ENCODE measurements around the gene GPR137. TPM values are rescaled to one million over a fixed set of nuclear protein-coding genes. Genes with fewer than 3 reads are reported as not detected.

GPR137 gene
- total and polyA plus RNA-seq, 10 of the 15 experiments (the other 5 are each of a cell fraction or from before 2014, with no cell fraction given): 0.37 to 29.2 (median 13.8) TPM

DNA sequence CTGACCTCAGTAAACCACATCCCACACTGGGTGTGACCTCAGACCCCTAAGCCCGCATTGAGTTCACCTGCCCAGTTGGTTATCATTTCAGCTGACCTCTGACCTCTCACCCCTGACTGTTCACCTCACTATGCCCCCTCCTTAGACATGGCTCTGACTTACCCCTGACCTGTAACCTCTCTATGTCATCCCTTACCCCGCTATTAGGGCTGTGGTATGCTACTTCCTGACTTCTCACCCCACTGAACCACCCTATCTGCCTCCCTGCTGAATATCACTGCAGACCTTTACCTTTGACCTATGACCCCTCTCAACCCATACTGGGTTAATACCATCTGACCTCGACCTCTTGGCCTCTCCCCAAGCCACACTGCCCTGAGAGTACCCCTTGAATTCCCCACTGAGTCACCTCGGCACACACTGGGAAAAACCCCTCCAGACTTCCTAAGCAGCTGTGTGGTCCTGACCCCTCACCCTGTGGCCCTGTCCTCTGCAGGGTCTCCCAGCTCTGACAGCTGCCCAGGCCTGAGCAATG, 26.0 kb upstream of the GPR137 start:
- POLR2A ChIA-PET: interaction anchor here (0.8 to 1.9 kb wide), 4 partner anchors 8 to 15 kb away, joined by 3 to 7 read pairs (median 4); partner anchors contain the start of gene PPP1R14B
- FAIRE-seq: peak; percentile 41

More for the DNA sequence above, 26.0 kb upstream of the GPR137 start:
- ChIA-PET RAD21 (ENCODE audit: unreplicated experiment) (no interaction called here), CTCF (no interaction called here), SMC1A (ENCODE audit: uncharacterized antibody, unreplicated experiment) (interaction anchor here (0.5 kb wide), 1 partner anchor 36 kb away, joined by 4 read pairs; no protein-coding TSS in a partner anchor)
- H3K27me3 ChIP-seq (replicated peaks in 1 of 2; ENCODE audit: control insufficient read depth in 2 of 2, insufficient read depth in 2 of 2, low read length in 1 of 2): no peaks in the 10 kb centered on the region
- H3K79me2 ChIP-seq (ENCODE audit: control insufficient read depth, insufficient read depth, low read length): no peaks in the 10 kb centered on the region
- WGBS (ENCODE audit: insufficient coverage, insufficient replicate concordance, low lambda C conversion rate, missing lambda C conversion rate): 11% methylated on average over 4 of the region's 4 CpGs
- H3K27ac ChIP-seq (ENCODE audit: control insufficient read depth, insufficient read depth): peak overlapping the region; percentile 17; the same call in 1 of the 2 replicates
- H2AFZ ChIP-seq (ENCODE audit: control insufficient read depth, low read depth, low read length): no peak overlapping the region
- peak; percentile 71 for ATAC-seq
- no peak overlapping the region for H3K4me3 ChIP-seq
- no peak overlapping the region for H3K9ac ChIP-seq (ENCODE audit: control insufficient read depth, insufficient read depth, low read length)
- TF ChIP-seq NR2C1 (IDR thresholded peaks at IDR 0.05) (peak; percentile 95), HDGF (IDR thresholded peaks at IDR 0.05) (peak; percentile 28; the same call in 1 of the 2 replicates), NRF1 (conservative IDR thresholded peaks at IDR 0.05; ENCODE audit: low read depth, low read length) (no peak), TCF12 (IDR thresholded peaks at IDR 0.05; ENCODE audit: low read depth, low read length) (0 out of 2 replicates have a peak, but pooled peaks have one; percentile 22), NR2F1 (conservative IDR thresholded peaks at IDR 0.05) (peak; percentile 99), MTA2 (IDR thresholded peaks at IDR 0.05; ENCODE audit: low read depth) (peak; percentile 75), HDAC6 (IDR thresholded peaks at IDR 0.05; ENCODE audit: unreplicated experiment) (no peak), ATF2 (IDR thresholded peaks at IDR 0.05; ENCODE audit: low read length) (no peak), RUNX3 (IDR thresholded peaks at IDR 0.05; ENCODE audit: low read length) (peak; percentile 57), CREM (IDR thresholded peaks at IDR 0.05; ENCODE audit: low read depth) (0 out of 2 replicates have a peak, but pooled peaks have one; percentile 7)
- TF ChIP-seq, protein P1, sequence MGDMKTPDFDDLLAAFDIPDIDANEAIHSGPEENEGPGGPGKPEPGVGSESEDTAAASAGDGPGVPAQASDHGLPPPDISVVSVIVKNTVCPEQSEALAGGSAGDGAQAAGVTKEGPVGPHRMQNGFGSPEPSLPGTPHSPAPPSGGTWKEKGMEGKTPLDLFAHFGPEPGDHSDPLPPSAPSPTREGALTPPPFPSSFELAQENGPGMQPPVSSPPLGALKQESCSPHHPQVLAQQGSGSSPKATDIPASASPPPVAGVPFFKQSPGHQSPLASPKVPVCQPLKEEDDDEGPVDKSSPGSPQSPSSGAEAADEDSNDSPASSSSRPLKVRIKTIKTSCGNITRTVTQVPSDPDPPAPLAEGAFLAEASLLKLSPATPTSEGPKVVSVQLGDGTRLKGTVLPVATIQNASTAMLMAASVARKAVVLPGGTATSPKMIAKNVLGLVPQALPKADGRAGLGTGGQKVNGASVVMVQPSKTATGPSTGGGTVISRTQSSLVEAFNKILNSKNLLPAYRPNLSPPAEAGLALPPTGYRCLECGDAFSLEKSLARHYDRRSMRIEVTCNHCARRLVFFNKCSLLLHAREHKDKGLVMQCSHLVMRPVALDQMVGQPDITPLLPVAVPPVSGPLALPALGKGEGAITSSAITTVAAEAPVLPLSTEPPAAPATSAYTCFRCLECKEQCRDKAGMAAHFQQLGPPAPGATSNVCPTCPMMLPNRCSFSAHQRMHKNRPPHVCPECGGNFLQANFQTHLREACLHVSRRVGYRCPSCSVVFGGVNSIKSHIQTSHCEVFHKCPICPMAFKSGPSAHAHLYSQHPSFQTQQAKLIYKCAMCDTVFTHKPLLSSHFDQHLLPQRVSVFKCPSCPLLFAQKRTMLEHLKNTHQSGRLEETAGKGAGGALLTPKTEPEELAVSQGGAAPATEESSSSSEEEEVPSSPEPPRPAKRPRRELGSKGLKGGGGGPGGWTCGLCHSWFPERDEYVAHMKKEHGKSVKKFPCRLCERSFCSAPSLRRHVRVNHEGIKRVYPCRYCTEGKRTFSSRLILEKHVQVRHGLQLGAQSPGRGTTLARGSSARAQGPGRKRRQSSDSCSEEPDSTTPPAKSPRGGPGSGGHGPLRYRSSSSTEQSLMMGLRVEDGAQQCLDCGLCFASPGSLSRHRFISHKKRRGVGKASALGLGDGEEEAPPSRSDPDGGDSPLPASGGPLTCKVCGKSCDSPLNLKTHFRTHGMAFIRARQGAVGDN (IDR thresholded peaks at IDR 0.05): peak; percentile 79
- DNase-seq (ENCODE audit: low read depth, low spot score): no peak
- no peaks in the 10 kb centered on the region for H4K20me1 ChIP-seq (ENCODE audit: control insufficient read depth, insufficient read depth)
- H3K4me2 ChIP-seq (ENCODE audit: control insufficient read depth, insufficient read depth): no peak overlapping the region
- in situ Hi-C loops (cut with MboI): no loop called here
- no peaks in the 10 kb centered on the region for H3K9me3 ChIP-seq (replicated peaks; ENCODE audit: control insufficient read depth, insufficient read depth, low read length)
- H3K36me3 ChIP-seq (ENCODE audit: control insufficient read depth in 2 of 2, insufficient read depth in 2 of 2, low read length in 1 of 2): peaks cover 0 to 5% of the 10 kb centered on the region in 2 experiments; a peak in 2 of 4 replicates
- intact Hi-C loops (cut with micrococcal nuclease; ENCODE audit: unreplicated experiment): no loop called here
- no TSS peak for BruUV-seq (replicated peaks)
- H3K4me1 ChIP-seq (ENCODE audit: control insufficient read depth, insufficient read depth, low read length): peaks cover 11% of the 10 kb centered on the region
